GM23338 (cell line): ENCODE data around the gene HMGCLL1. TPM values are rescaled to one million over a fixed set of nuclear protein-coding genes. Genes with fewer than 3 reads are reported as not detected.

ENCODE experiments used
- ATAC-seq: fragments of 200-7000 bp; cut with Tn5 transposase; 3 replicates; pipeline ENCODE4 v1.9.1; 2020
- DNase-seq: peaks from one replicate; pipeline ENCODE4 v3.0.0-alpha.2; 2015; ENCODE audit warnings: low spot score
- H2AFZ ChIP-seq: fragments of 200-600 bp; sonication (generic); 2 replicates; pipeline ENCODE4 v1.8.0; 2016; ENCODE audit warnings: antibody characterized with exemption, mild to moderate bottlenecking, moderate library complexity
- H3F3A ChIP-seq: fragments of 200-600 bp; sonication (generic); replicated peaks from 2 replicates; pipeline ENCODE4 v1.8.0; 2017; ENCODE audit warnings: antibody characterized with exemption, mixed run types, low read depth
- H3K27ac ChIP-seq: fragments of 200-600 bp; sonication (generic); 2 replicates; pipeline ENCODE4 v1.6.1; 2016; ENCODE audit warnings: low read depth
- H3K27me3 ChIP-seq: fragments of 200-600 bp; sonication (generic); 2 replicates; pipeline ENCODE4 v1.8.0; 2016; ENCODE audit warnings: mild to moderate bottlenecking, mixed run types, moderate library complexity; ENCODE audit not compliant: insufficient read depth
- H3K36me3 ChIP-seq: fragments of 200-600 bp; sonication (generic); 2 replicates; pipeline ENCODE4 v1.8.0; 2016; ENCODE audit warnings: mild to moderate bottlenecking; ENCODE audit not compliant: insufficient read depth
- H3K4me1 ChIP-seq: fragments of 200-600 bp; sonication (generic); 2 replicates; pipeline ENCODE4 v1.8.0; 2016; ENCODE audit warnings: mild to moderate bottlenecking, moderate library complexity; ENCODE audit not compliant: insufficient read depth
- H3K4me2 ChIP-seq: fragments of 200-600 bp; sonication (generic); 2 replicates; pipeline ENCODE4 v1.7.1; 2017; ENCODE audit warnings: mixed run types
- H3K4me3 ChIP-seq: fragments of 200-600 bp; sonication (generic); 2 replicates; pipeline ENCODE4 v1.6.1; 2016; ENCODE audit warnings: mixed run types
- H3K79me2 ChIP-seq: fragments of 200-600 bp; sonication (generic); replicated peaks from 2 replicates; pipeline ENCODE4 v1.8.0; 2017; ENCODE audit warnings: mild to moderate bottlenecking; ENCODE audit not compliant: insufficient read depth
- H3K9me2 ChIP-seq: fragments of 200-600 bp; sonication (generic); 2 replicates; pipeline ENCODE4 v1.8.0; 2017; ENCODE audit not compliant: insufficient read depth
- H4K20me1 ChIP-seq: fragments of 200-600 bp; sonication (generic); replicated peaks from 2 replicates; pipeline ENCODE4 v1.8.0; 2017; ENCODE audit warnings: mild to moderate bottlenecking; ENCODE audit not compliant: insufficient read depth
- H3K27ac Mint-ChIP-seq: 2 replicates; pipeline ENCODE4 v1.8.0; 2020; ENCODE audit warnings: inconsistent platforms, mild to moderate bottlenecking, moderate library complexity, mixed read lengths
- H3K27me3 Mint-ChIP-seq: 3 replicates; pipeline ENCODE4 v1.8.0; 2022; ENCODE audit warnings: low read depth, mild to moderate bottlenecking, moderate library complexity, mixed read lengths, inconsistent platforms; ENCODE audit not compliant: insufficient read depth, poor library complexity
- H3K36me3 Mint-ChIP-seq: 3 replicates; pipeline ENCODE4 v1.8.0; 2021; ENCODE audit warnings: low read depth, mild to moderate bottlenecking, inconsistent platforms, moderate library complexity, mixed read lengths
- H3K4me1 Mint-ChIP-seq: 3 replicates; pipeline ENCODE4 v1.8.0; 2020; ENCODE audit warnings: mild to moderate bottlenecking, inconsistent platforms, mixed read lengths
- H3K4me3 Mint-ChIP-seq: 3 replicates; pipeline ENCODE4 v1.8.0; 2021; ENCODE audit warnings: moderate library complexity, mild to moderate bottlenecking, inconsistent platforms, mixed read lengths
- H3K9me3 Mint-ChIP-seq: 3 replicates; pipeline ENCODE4 v1.8.0; 2020; ENCODE audit warnings: moderate library complexity, mild to moderate bottlenecking, inconsistent platforms, mixed read lengths
- CREB1 ChIP-seq: fragments of 250-450 bp; sonication (Bioruptor Pico); IDR thresholded peaks from 2 replicates; pipeline ENCODE4 v1.5.0; 2020; ENCODE audit warnings: low read depth, mild to moderate bottlenecking, moderate library complexity
- CTCF ChIP-seq, 2 experiments: fragments of 200-600 bp in 1 of 2; sonication (generic) in 1 of 2; conservative IDR thresholded peaks; 2 replicates each; pipeline versions ENCODE4 v1.5.1 to v1.6.1; 2016 to 2017; ENCODE audit warnings: antibody characterized with exemption in 2 of 2, low read depth in 2 of 2, mild to moderate bottlenecking in 2 of 2, moderate library complexity in 1 of 2
- ETS1 ChIP-seq: IDR thresholded peaks from 2 replicates; pipeline ENCODE4 v1.6.1; 2016; ENCODE audit warnings: antibody characterized with exemption
- EZH2 ChIP-seq: fragments of 200-600 bp; sonication (generic); IDR thresholded peaks from one replicate; pipeline ENCODE4 v1.8.0; 2017; ENCODE audit warnings: antibody characterized with exemption, mild to moderate bottlenecking, low read depth; ENCODE audit not compliant: unreplicated experiment
- EZH2phosphoT487 ChIP-seq: fragments of 200-600 bp; sonication (generic); IDR thresholded peaks from one replicate; pipeline ENCODE4 v1.8.1; 2018; ENCODE audit warnings: antibody characterized with exemption; ENCODE audit not compliant: unreplicated experiment
- JUNB ChIP-seq: IDR thresholded peaks from one replicate; pipeline ENCODE4 v1.6.1; 2016; ENCODE audit warnings: antibody characterized with exemption; ENCODE audit not compliant: unreplicated experiment
- NANOG ChIP-seq: IDR thresholded peaks from 2 replicates; pipeline ENCODE4 v1.6.1; 2016; ENCODE audit warnings: antibody characterized with exemption, borderline replicate concordance
- POLR2AphosphoS5 ChIP-seq: IDR thresholded peaks from 2 replicates; pipeline ENCODE4 v1.6.1; 2016; ENCODE audit warnings: antibody characterized with exemption, low read depth
- REST ChIP-seq: IDR thresholded peaks from one replicate; pipeline ENCODE4 v1.6.1; 2018; ENCODE audit warnings: antibody characterized with exemption; ENCODE audit not compliant: unreplicated experiment
- STAT1 ChIP-seq: IDR thresholded peaks from one replicate; pipeline ENCODE4 v1.6.1; 2016; ENCODE audit warnings: antibody characterized with exemption; ENCODE audit not compliant: unreplicated experiment
- ZNF114 ChIP-seq: fragments of 250-450 bp; sonication (Bioruptor Pico); IDR thresholded peaks from 2 replicates; pipeline ENCODE4 v1.5.0; 2020; ENCODE audit warnings: mild to moderate bottlenecking, moderate library complexity
- ZNF331 ChIP-seq: fragments of 250-450 bp; sonication (Bioruptor Pico); IDR thresholded peaks from 2 replicates; pipeline ENCODE4 v1.5.0; 2020; ENCODE audit warnings: low read depth, mild to moderate bottlenecking, moderate library complexity
- polyA plus RNA-seq: library from polyadenylated mRNA; unstranded; fragments of >200 nt; fragmentation: Nextera tagmentation; extraction: Ambion mirVana; gene quantifications from 2 replicates; pipeline ENCODE4 v1.2.1, GENCODE V29; 2016
- total RNA-seq: library from RNA; depleted of rRNA; stranded (reverse); fragments of >200 nt; shearing (Covaris generic); gene quantifications from 2 replicates; pipeline ENCODE4 v1.2.3, GENCODE V29; 2014
- TF ChIP-seq, protein P1 (sequence below): fragments of 250-450 bp; sonication (Bioruptor Pico); IDR thresholded peaks from 2 replicates; pipeline ENCODE4 v1.5.0; 2020; ENCODE audit warnings: mild to moderate bottlenecking, moderate library complexity

Gene HMGCLL1
- total and polyA plus RNA-seq, 2 experiments from 2014 or later, result 0.24 TPM; not detected in 1

GRCh38 chr6:55530931-55531330 lies 48.1 kb downstream of the HMGCLL1 start:
- no peaks in the 10 kb centered on the region for H3F3A ChIP-seq
- no peaks in the 10 kb centered on the region for H3K36me3 ChIP-seq
- H3K4me2 ChIP-seq, result no peak overlapping the region
- no peak overlapping the region for H2AFZ ChIP-seq
- no peak overlapping the region for H3K4me3 ChIP-seq
- no peaks in the 10 kb centered on the region for H3K79me2 ChIP-seq
- no peak for ATAC-seq
- DNase-seq, result no peak
- no peaks in the 10 kb centered on the region for H3K9me2 ChIP-seq
- H3K27me3 ChIP-seq, result no peaks in the 10 kb centered on the region
- no peaks in the 10 kb centered on the region for H3K9me3 Mint-ChIP-seq
- H3K4me1 ChIP-seq, result no peaks in the 10 kb centered on the region
- TF ChIP-seq EZH2 (no peak), ZNF114 (CRISPR knock-in tag) (no peak), JUNB (no peak), ETS1 (no peak), STAT1 (no peak), ZNF331 (CRISPR knock-in tag) (no peak), CTCF (conservative IDR thresholded peaks at IDR 0.05; ENCODE audit: low read depth in 2 of 2) (no peak), POLR2AphosphoS5 (no peak), CREB1 (CRISPR knock-in tag) (no peak), EZH2phosphoT487 (no peak), REST (no peak), NANOG (no peak)
- TF ChIP-seq, protein P1, sequence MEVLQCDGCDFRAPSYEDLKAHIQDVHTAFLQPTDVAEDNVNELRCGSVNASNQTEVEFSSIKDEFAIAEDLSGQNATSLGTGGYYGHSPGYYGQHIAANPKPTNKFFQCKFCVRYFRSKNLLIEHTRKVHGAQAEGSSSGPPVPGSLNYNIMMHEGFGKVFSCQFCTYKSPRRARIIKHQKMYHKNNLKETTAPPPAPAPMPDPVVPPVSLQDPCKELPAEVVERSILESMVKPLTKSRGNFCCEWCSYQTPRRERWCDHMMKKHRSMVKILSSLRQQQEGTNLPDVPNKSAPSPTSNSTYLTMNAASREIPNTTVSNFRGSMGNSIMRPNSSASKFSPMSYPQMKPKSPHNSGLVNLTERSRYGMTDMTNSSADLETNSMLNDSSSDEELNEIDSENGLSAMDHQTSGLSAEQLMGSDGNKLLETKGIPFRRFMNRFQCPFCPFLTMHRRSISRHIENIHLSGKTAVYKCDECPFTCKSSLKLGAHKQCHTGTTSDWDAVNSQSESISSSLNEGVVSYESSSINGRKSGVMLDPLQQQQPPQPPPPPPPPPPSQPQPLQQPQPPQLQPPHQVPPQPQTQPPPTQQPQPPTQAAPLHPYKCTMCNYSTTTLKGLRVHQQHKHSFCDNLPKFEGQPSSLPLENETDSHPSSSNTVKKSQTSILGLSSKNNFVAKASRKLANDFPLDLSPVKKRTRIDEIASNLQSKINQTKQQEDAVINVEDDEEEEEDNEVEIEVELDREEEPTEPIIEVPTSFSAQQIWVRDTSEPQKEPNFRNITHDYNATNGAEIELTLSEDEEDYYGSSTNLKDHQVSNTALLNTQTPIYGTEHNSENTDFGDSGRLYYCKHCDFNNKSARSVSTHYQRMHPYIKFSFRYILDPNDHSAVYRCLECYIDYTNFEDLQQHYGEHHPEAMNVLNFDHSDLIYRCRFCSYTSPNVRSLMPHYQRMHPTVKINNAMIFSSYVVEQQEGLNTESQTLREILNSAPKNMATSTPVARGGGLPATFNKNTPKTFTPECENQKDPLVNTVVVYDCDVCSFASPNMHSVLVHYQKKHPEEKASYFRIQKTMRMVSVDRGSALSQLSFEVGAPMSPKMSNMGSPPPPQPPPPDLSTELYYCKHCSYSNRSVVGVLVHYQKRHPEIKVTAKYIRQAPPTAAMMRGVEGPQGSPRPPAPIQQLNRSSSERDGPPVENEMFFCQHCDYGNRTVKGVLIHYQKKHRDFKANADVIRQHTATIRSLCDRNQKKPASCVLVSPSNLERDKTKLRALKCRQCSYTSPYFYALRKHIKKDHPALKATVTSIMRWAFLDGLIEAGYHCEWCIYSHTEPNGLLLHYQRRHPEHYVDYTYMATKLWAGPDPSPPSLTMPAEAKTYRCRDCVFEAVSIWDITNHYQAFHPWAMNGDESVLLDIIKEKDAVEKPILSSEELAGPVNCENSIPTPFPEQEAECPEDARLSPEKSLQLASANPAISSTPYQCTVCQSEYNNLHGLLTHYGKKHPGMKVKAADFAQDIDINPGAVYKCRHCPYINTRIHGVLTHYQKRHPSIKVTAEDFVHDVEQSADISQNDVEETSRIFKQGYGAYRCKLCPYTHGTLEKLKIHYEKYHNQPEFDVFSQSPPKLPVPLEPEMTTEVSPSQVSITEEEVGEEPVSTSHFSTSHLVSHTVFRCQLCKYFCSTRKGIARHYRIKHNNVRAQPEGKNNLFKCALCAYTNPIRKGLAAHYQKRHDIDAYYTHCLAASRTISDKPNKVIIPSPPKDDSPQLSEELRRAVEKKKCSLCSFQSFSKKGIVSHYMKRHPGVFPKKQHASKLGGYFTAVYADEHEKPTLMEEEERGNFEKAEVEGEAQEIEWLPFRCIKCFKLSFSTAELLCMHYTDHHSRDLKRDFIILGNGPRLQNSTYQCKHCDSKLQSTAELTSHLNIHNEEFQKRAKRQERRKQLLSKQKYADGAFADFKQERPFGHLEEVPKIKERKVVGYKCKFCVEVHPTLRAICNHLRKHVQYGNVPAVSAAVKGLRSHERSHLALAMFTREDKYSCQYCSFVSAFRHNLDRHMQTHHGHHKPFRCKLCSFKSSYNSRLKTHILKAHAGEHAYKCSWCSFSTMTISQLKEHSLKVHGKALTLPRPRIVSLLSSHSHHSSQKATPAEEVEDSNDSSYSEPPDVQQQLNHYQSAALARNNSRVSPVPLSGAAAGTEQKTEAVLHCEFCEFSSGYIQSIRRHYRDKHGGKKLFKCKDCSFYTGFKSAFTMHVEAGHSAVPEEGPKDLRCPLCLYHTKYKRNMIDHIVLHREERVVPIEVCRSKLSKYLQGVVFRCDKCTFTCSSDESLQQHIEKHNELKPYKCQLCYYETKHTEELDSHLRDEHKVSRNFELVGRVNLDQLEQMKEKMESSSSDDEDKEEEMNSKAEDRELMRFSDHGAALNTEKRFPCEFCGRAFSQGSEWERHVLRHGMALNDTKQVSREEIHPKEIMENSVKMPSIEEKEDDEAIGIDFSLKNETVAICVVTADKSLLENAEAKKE, result no peak
- no peak overlapping the region for H3K27ac Mint-ChIP-seq
- H3K27ac ChIP-seq, result no peak overlapping the region
- H3K4me3 Mint-ChIP-seq, result no peak overlapping the region
- H3K27me3 Mint-ChIP-seq, result peaks cover 2% of the 10 kb centered on the region
- H3K36me3 Mint-ChIP-seq, result no peaks in the 10 kb centered on the region
- H4K20me1 ChIP-seq, result no peaks in the 10 kb centered on the region
- no peaks in the 10 kb centered on the region for H3K4me1 Mint-ChIP-seq
